ENCODE measurements around the gene CMTM4. TPM values are rescaled to one million over a fixed set of nuclear protein-coding genes. Genes with fewer than 3 reads are reported as not detected.

The CMTM4 gene
- total and polyA plus RNA-seq, 7 donors, result 6.1 to 65.1 (median 12.5) TPM

- no peak for TF ChIP-seq POLR2AphosphoS5 (IDR thresholded peaks at IDR 0.05)
- no peak for TF ChIP-seq CTCF (IDR thresholded peaks at IDR 0.05)
- TF ChIP-seq EP300 (IDR thresholded peaks at IDR 0.05), result no peak
- TF ChIP-seq POLR2A (IDR thresholded peaks at IDR 0.05), result no peak
- intact Hi-C loops (cut with DNase I), result no loop called here
- Histone ChIP-seq H3K9me3 (no peaks in the 10 kb centered on the region), H3K27me3 (no peaks in the 10 kb centered on the region), H3K27ac (peak overlapping the region in 3 of 4 donors; percentile 4 to 55 (median 15)), H3K4me3 (no peak overlapping the region), H3K36me3 (no peaks in the 10 kb centered on the region), H3K4me1 (peaks cover 0 to 23% (median 21%) of the 10 kb centered on the region in 4 donors)
- no peak for DNase-seq
- 66 to 79% methylated on average over 9 of the region's 9 CpGs for WGBS, 2 donors
Observed at GRCh38 chr16:66703406-66704215, 7.1 kb upstream of the CMTM4 start.

- Histone ChIP-seq H3K27me3 (no peaks in the 10 kb centered on the region), H3K9me3 (no peaks in the 10 kb centered on the region), H3K4me1 (peaks cover 0 to 27% (median 22%) of the 10 kb centered on the region in 4 donors), H3K27ac (no peak overlapping the region), H3K36me3 (no peaks in the 10 kb centered on the region), H3K4me3 (no peak overlapping the region)
- WGBS, 2 donors, result 93% methylated on average over 2 of the region's 2 CpGs
- intact Hi-C loops (cut with DNase I), result no loop called here
- TF ChIP-seq CTCF (IDR thresholded peaks at IDR 0.05) (no peak), POLR2AphosphoS5 (IDR thresholded peaks at IDR 0.05) (no peak), EP300 (IDR thresholded peaks at IDR 0.05) (no peak), POLR2A (IDR thresholded peaks at IDR 0.05) (no peak)
- DNase-seq, result no peak
Observed at GRCh38 chr16:66701516-66701915, 5.0 kb upstream of the CMTM4 start.

GRCh38 chr16:66701026-66701425, 4.5 kb upstream of the CMTM4 start:
- 21 to 63% methylated on average over 2 of the region's 2 CpGs for WGBS, 2 donors

GRCh38 chr16:66699898-66700297, 3.4 kb upstream of the CMTM4 start:
- WGBS, 2 donors, result 88 to 91% methylated on average over 1 of the region's 1 CpG
- no peak overlapping the region for H3K4me3 ChIP-seq
- no peaks in the 10 kb centered on the region for H3K9me3 ChIP-seq
- no peaks in the 10 kb centered on the region for H3K36me3 ChIP-seq
- H3K27me3 ChIP-seq, result no peaks in the 10 kb centered on the region
- DNase-seq, result peak; percentile 33
- no peak overlapping the region for H3K27ac ChIP-seq
- intact Hi-C loops (cut with DNase I), result no loop called here
- TF ChIP-seq EP300 (IDR thresholded peaks at IDR 0.05) (no peak), CTCF (IDR thresholded peaks at IDR 0.05) (no peak), POLR2AphosphoS5 (IDR thresholded peaks at IDR 0.05) (no peak), POLR2A (IDR thresholded peaks at IDR 0.05) (no peak)
- peaks cover 0 to 31% (median 25%) of the 10 kb centered on the region in 4 donors for H3K4me1 ChIP-seq

More at GRCh38 chr16:66701026-66701425, 4.5 kb upstream of the CMTM4 start:
- TF ChIP-seq POLR2A (IDR thresholded peaks at IDR 0.05) (no peak), EP300 (IDR thresholded peaks at IDR 0.05) (no peak), POLR2AphosphoS5 (IDR thresholded peaks at IDR 0.05) (no peak), CTCF (IDR thresholded peaks at IDR 0.05) (no peak)
- Histone ChIP-seq H3K9me3 (no peaks in the 10 kb centered on the region), H3K4me3 (no peak overlapping the region), H3K27ac (no peak overlapping the region), H3K4me1 (peaks cover 0 to 25% (median 18%) of the 10 kb centered on the region in 4 donors), H3K27me3 (no peaks in the 10 kb centered on the region), H3K36me3 (no peaks in the 10 kb centered on the region)
- intact Hi-C loops (cut with DNase I), result no loop called here
- peak; percentile 5 for DNase-seq

Data from sigmoid colon (tissue), 7 donors.